GM18505 (cell line): Measurements from ENCODE around the gene TBC1D22A.

ENCODE experiments used
- ATAC-seq: cut with Tn5 transposase; IDR thresholded peaks from one replicate; pipeline ENCODE4 v1.9.1; 2021; ENCODE audit not compliant: unreplicated experiment
- POLR2A ChIP-seq: IDR thresholded peaks from 4 replicates; pipeline ENCODE4 v1.6.1; 2011; ENCODE audit warnings: borderline replicate concordance; ENCODE audit not compliant: insufficient read depth, insufficient read length; ENCODE audit errors: extremely low read depth

TBC1D22A gene

GRCh38 chr22:46862418-46863324 lies 100.2 kb downstream of the TBC1D22A start:
- ATAC-seq = no peak
- TF ChIP-seq POLR2A = no peak

GRCh38 chr22:46863794-46864193 lies 101.3 kb downstream of the TBC1D22A start:
- no peak for ATAC-seq
- TF ChIP-seq POLR2A = no peak

- ATAC-seq = no peak
- no peak for TF ChIP-seq POLR2A
These were observed 102.0 kb downstream of the TBC1D22A start for GRCh38 chr22:46864314-46865051.

- no peak for ATAC-seq
- TF ChIP-seq POLR2A = no peak
These were observed 102.6 kb downstream of the TBC1D22A start for GRCh38 chr22:46865052-46865434.

- no peak for TF ChIP-seq POLR2A
- no peak for ATAC-seq
These were observed 103.2 kb downstream of the TBC1D22A start for GRCh38 chr22:46865642-46866041.

GRCh38 chr22:46866591-46866990 lies 104.1 kb downstream of the TBC1D22A start:
- no peak for ATAC-seq
- TF ChIP-seq POLR2A = no peak

- no peak for ATAC-seq
- TF ChIP-seq POLR2A = no peak
These were observed 104.7 kb downstream of the TBC1D22A start for GRCh38 chr22:46867106-46867505.

GRCh38 chr22:46869329-46869728 lies 106.9 kb downstream of the TBC1D22A start:
- ATAC-seq = no peak
- TF ChIP-seq POLR2A = no peak

GRCh38 chr22:46869831-46870441 lies 107.5 kb downstream of the TBC1D22A start:
- ATAC-seq = no peak
- TF ChIP-seq POLR2A = no peak

- no peak for ATAC-seq
- TF ChIP-seq POLR2A = no peak
These were observed 109.4 kb downstream of the TBC1D22A start for GRCh38 chr22:46871826-46872225.

GRCh38 chr22:46875089-46875488 lies 112.6 kb downstream of the TBC1D22A start:
- TF ChIP-seq POLR2A = no peak
- no peak for ATAC-seq

GRCh38 chr22:46876357-46876934 lies 114.0 kb downstream of the TBC1D22A start:
- no peak for ATAC-seq
- no peak for TF ChIP-seq POLR2A
